Mesothelial cell of epicardium (in vitro differentiated cells): ENCODE measurements around the gene ZNF853. TPM values are rescaled to one million over a fixed set of nuclear protein-coding genes. Genes with fewer than 3 reads are reported as not detected.
A peak's percentile ranks its signal among the peaks of the same experiment; 100 is the strongest.

Experiments
- DNase-seq, 2 experiments: peaks; one replicate each; pipeline ENCODE4 v3.0.0; 2021; ENCODE audit warnings: low spot score in 2 of 2; ENCODE audit not compliant: unreplicated experiment in 2 of 2
- H3K27ac Mint-ChIP-seq: 2 replicates; pipeline ENCODE4 v1.8.0; 2021; ENCODE audit warnings: mixed read lengths
- H3K27me3 Mint-ChIP-seq: 2 replicates; pipeline ENCODE4 v1.8.0; 2021; ENCODE audit warnings: low read depth, mixed read lengths
- H3K36me3 Mint-ChIP-seq: 2 replicates; pipeline ENCODE4 v1.8.0; 2021; ENCODE audit warnings: mixed read lengths
- H3K4me1 Mint-ChIP-seq: 2 replicates; pipeline ENCODE4 v1.8.0; 2021; ENCODE audit warnings: mixed read lengths
- H3K4me3 Mint-ChIP-seq: 2 replicates; pipeline ENCODE4 v1.8.0; 2021; ENCODE audit warnings: mild to moderate bottlenecking, moderate library complexity, mixed read lengths
- H3K9me3 Mint-ChIP-seq: 2 replicates; pipeline ENCODE4 v1.8.0; 2021; ENCODE audit warnings: mixed read lengths
- CTCF ChIP-seq: fragments of 200-600 bp; sonication (generic); IDR thresholded peaks from one replicate; pipeline ENCODE4 v1.5.0; 2021; ENCODE audit warnings: antibody characterized with exemption; ENCODE audit not compliant: unreplicated experiment
- total RNA-seq: library from RNA; stranded (reverse); gene quantifications from 3 replicates; pipeline ENCODE4 v1.2.1, GENCODE V29; 2021

ZNF853 gene
- total RNA-seq, 1 donor from 2014 or later, result 22.7 TPM

GRCh38 chr7:6588566-6588965, 26.8 kb upstream of the ZNF853 start:
- DNase-seq, result no peak
- peak overlapping the region; percentile 71 for H3K4me3 Mint-ChIP-seq
- H3K9me3 Mint-ChIP-seq, result no peaks in the 10 kb centered on the region
- peaks cover 41% of the 10 kb centered on the region for H3K36me3 Mint-ChIP-seq
- no peak for TF ChIP-seq CTCF
- H3K27me3 Mint-ChIP-seq, result no peaks in the 10 kb centered on the region
- H3K4me1 Mint-ChIP-seq, result peaks cover 9% of the 10 kb centered on the region
- no peak overlapping the region for H3K27ac Mint-ChIP-seq

- no peak for DNase-seq
- Mint-ChIP-seq H3K36me3 (peaks cover 41% of the 10 kb centered on the region), H3K4me3 (peak overlapping the region; percentile 71), H3K27ac (peak overlapping the region; percentile 71), H3K27me3 (no peaks in the 10 kb centered on the region), H3K9me3 (no peaks in the 10 kb centered on the region), H3K4me1 (peaks cover 9% of the 10 kb centered on the region)
- no peak for TF ChIP-seq CTCF
Observed at GRCh38 chr7:6589151-6589828, 26.1 kb upstream of the ZNF853 start.

GRCh38 chr7:6589829-6590644, 25.4 kb upstream of the ZNF853 start, which contains the start of gene INTS15:
Gene INTS15 (plus strand): TSS chr7:6590021. CDS start chr7:6590284, 263 bp downstream.
- Mint-ChIP-seq H3K36me3 (peaks cover 40% of the 10 kb centered on the region), H3K4me1 (peaks cover 9% of the 10 kb centered on the region), H3K9me3 (no peaks in the 10 kb centered on the region), H3K27me3 (no peaks in the 10 kb centered on the region), H3K4me3 (peak within 1 kb of the TSS; percentile 90), H3K27ac (peak within 1 kb of the TSS; percentile 96)
- peak; percentile 86 for TF ChIP-seq CTCF
- DNase-seq, result peak; percentile 79 to 89

- TF ChIP-seq CTCF, result no peak
- H3K4me3 Mint-ChIP-seq, result peak overlapping the region; percentile 90
- no peak for DNase-seq
- H3K27ac Mint-ChIP-seq, result peak overlapping the region; percentile 96
- H3K9me3 Mint-ChIP-seq, result no peaks in the 10 kb centered on the region
- H3K36me3 Mint-ChIP-seq, result peaks cover 40% of the 10 kb centered on the region
- no peaks in the 10 kb centered on the region for H3K27me3 Mint-ChIP-seq
- H3K4me1 Mint-ChIP-seq, result peaks cover 9% of the 10 kb centered on the region
Observed at GRCh38 chr7:6590645-6591110, 24.7 kb upstream of the ZNF853 start.

GRCh38 chr7:6600093-6600492, 15.3 kb upstream of the ZNF853 start:
- H3K36me3 Mint-ChIP-seq, result peaks cover 31% of the 10 kb centered on the region
- no peaks in the 10 kb centered on the region for H3K9me3 Mint-ChIP-seq
- H3K27ac Mint-ChIP-seq, result no peak overlapping the region
- TF ChIP-seq CTCF, result no peak
- H3K4me3 Mint-ChIP-seq, result no peak overlapping the region
- no peaks in the 10 kb centered on the region for H3K27me3 Mint-ChIP-seq
- no peaks in the 10 kb centered on the region for H3K4me1 Mint-ChIP-seq
- DNase-seq, result no peak
